Measurements from ENCODE around the gene C10orf90.
"Not testable (repeated sequence)": the region's sequence is repeated elsewhere in the genome, so short reads cannot be mapped to it uniquely, and the experiment has no call there.

The C10orf90 gene

DNA sequence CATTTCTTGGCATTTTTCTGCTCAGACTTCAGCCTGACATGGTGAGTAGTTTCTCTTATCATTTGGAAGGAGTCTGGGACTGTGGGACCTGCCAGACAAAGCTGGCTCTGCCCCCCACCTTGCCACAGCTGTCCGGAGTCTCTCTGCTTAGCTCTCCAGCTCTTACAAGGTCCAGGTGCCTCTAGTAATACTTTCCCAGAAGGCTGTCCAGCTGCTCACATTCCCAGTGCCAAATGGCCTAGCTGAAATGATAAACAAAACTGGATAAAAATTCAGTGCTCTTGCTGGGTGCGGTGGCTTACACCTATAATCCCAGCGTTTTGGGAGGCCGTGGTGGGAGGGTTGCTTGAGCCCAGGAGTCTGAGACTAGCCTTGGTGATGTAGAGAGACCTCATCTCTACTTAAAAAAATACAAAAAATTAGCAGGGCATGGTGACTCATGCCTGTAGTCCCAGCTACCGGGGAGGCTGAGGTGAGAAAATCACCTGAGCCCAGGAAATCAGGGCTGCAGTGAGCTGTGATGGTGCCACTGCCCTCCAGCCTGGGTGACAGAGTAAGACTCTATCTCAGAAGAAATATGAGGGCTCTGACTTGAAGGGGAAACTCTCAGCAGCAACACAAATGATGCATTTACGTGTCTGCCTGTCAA, 86.8 kb downstream of the C10orf90 start:
- DNase-seq: no peak

DNA sequence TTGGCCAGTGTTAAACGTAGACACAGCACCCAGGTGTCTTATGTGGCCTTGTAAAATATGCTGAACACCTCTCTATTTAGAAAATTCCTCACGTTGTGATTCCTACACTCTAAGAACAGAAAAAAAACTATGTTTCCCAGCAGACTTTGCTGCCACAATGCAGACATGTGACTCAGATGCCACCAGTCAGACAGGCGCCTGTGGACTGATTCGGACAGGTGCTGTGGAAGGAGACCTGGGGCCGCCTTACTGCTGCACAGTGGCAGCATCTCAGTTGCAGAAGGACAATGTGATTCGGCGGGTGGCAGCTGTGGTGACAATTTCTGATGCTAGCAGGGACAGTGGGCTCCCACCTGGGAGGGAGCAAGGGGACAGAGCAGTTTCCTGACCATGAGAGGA, 88.8 kb downstream of the C10orf90 start:
- no peak for DNase-seq

DNA sequence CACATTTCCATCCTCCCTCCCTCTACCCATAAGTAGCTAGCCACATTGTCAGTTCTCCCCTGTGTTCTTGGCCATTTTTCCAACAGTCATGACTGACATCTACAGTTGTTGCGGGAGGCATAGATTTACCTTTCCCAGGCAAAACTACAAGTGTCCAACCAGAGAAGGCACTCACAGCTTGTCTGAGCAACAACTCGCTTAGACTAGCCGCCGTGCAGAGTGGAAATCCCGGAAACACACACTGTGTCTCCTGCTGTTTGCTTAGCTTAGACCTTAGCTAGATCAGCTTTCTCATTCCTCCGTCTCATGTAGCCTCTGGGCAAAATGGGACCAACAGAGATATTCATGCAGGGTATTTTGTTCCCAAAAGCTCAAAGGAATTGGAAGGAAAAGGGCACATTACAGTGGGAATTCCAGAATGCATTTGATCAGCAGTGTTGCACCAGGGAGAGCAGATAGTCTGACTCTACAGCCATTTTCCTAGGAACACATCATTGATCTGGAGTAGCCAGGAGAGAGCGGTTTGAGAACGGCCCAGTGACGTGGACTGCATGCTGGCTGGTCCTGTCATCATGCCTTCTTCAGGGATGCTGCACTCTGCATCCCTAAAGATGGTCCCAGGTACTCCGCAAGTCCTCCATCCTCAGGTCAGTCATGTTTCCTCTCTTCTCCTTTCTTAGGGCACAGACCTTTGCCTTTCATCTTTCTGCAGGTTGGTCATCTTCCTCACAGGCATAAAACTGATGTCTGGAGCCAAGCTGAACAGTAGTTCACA, 89.4 kb downstream of the C10orf90 start:
- DNase-seq: no peak

DNA sequence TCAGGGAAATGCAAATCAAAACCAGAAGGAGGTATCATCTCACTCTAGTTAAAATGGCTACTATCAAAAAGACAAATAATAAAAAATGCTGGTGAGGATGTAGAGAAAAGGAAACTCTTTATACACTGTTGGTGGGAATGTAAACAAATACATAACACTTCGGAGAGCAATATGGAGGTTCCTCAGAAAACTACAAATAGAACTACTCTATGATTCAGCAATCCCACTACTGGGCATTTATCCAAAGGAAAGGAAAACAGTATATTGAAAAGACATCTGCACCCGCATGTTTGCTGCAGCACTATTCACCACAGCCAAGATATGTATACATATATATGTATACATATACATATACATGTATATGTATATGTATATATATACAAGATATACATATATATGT, 94.2 kb downstream of the C10orf90 start:
- DNase-seq: no peak

- DNase-seq: peak; percentile 28
Observed at GRCh38 chr10:126570621-126571602, 99.6 kb downstream of the C10orf90 start.

GRCh38 chr10:126570245-126570570, 100.3 kb downstream of the C10orf90 start:
- DNase-seq: no peak

- DNase-seq: no peak
Observed at GRCh38 chr10:126569513-126570244, 100.8 kb downstream of the C10orf90 start.

GRCh38 chr10:126568809-126569385, 101.6 kb downstream of the C10orf90 start:
- no peak for DNase-seq

DNA sequence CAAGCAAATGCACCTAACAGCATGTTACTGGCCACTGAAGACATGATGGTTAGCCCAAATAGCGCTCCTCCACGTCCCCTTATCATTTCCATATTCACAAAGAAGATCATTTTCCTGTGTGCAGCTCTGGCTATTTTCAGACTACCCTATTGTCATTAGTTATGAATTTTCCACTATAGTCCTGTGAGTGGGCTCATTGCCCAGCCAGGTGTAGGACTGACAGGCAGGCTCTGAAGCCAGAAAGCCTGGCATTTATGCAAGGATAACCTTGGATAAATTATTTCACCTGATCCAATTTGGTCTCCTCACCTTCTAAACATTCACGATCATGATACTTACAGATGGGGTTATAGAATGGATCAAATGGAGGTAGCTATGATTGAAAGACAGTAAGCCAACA, 104.6 kb downstream of the C10orf90 start:
- DNase-seq: no peak

DNA sequence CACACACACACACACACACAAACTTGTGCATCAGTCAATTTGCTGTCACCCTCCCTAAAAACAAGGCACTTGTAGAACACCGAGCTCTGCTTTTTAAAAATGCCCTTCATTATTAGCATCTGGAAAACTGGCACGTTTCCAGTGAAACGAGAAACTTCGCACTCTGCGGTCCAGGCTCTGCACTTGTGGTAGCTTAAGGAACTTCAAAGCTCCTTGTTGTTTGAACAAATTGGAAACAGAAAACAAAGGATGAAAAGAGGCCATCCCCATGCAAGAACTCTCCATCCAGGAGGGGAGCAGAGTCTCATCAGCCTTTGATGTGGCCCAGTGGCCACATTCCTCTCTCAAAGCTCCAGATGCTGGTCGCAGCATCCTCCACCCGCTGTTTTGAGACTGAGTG, 105.1 kb downstream of the C10orf90 start:
- no peak for DNase-seq

- DNase-seq: no peak
Observed at GRCh38 chr10:126564326-126564888, 106.1 kb downstream of the C10orf90 start.

- DNase-seq: no peak
Observed at GRCh38 chr10:126563361-126563760, 107.1 kb downstream of the C10orf90 start.

DNA sequence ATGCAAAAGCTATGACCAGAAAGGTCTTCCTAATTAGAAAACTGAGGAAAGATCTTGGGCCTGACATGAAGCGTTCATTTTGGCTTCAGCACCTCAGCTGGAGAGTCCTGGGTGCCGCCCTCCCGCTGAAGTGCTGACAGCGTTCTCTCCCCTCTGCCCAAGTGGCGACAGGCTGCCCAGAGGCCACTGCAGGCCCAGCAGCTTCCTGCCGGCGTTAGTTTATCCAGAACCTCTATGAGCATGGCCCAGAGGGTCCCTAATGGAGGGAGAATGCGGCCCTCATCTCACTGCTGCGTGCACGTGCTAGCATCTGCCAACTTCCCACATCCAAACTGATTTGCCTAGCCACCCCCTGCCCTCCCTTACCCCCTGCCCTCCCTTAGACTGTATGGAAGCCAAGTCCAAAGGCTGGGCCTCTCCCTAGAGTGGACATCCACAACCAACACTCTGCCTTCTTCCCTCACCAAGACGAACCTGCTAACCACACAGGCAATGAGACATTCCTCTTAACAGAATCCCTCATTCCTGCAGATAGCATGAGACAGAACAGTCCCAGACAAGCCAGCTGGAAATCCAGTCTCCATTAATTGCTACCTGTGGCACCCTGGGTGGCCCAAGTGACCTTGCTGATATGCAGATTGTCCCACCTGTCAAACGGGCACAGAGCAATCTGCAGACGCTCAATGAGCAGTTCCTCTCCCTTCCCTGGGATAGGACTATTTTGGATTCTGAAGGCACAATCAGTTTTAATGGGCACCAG, 108.4 kb downstream of the C10orf90 start:
- DNase-seq: no peak

- DNase-seq: no peak
Observed at GRCh38 chr10:126561294-126561920, 109.1 kb downstream of the C10orf90 start.

DNA sequence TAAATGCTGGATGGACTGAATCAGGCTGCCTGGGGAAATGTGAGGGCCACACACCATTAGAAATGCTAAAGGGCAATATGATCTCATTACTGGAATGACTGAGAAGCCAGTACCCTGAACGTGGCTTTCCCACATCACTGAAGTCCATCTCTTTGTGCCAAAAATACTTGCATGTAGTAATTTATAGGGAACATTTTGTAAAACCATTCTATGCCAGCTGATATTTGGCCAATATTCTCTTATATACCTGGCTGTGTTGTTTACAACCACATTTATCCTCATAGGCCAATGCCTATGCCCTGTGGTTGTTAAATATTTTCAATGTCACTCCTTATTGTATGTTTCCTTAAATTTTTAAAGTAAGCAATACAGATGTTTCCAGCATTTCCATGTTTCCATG, 111.6 kb downstream of the C10orf90 start:
- DNase-seq: no peak

GRCh38 chr10:126551202-126551601, 119.3 kb downstream of the C10orf90 start:
- no peak for DNase-seq

GRCh38 chr10:126550586-126550985, 119.9 kb downstream of the C10orf90 start:
- not testable (repeated sequence) for DNase-seq

GRCh38 chr10:126549344-126549743, 121.1 kb downstream of the C10orf90 start:
- DNase-seq: no peak

DNA sequence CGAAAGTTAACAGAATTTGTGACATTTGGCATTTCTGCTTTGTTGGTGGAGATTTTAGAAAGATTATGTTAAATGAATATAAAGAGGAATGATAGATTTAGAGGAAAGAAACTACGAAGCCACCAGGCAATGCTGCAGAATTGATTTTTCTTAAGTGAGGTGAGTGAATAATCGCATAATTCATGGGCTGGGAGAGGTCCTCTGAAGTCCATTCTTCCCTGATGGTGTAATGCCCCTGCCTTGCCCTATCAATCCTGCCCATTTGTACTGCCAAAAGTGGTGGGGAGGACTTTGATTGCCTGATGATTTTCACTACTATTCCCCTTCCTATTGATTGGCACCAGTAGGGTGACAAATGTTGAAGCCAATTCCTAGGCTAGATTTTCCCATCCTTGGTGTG, 125.9 kb downstream of the C10orf90 start:
- DNase-seq: no peak

DNA sequence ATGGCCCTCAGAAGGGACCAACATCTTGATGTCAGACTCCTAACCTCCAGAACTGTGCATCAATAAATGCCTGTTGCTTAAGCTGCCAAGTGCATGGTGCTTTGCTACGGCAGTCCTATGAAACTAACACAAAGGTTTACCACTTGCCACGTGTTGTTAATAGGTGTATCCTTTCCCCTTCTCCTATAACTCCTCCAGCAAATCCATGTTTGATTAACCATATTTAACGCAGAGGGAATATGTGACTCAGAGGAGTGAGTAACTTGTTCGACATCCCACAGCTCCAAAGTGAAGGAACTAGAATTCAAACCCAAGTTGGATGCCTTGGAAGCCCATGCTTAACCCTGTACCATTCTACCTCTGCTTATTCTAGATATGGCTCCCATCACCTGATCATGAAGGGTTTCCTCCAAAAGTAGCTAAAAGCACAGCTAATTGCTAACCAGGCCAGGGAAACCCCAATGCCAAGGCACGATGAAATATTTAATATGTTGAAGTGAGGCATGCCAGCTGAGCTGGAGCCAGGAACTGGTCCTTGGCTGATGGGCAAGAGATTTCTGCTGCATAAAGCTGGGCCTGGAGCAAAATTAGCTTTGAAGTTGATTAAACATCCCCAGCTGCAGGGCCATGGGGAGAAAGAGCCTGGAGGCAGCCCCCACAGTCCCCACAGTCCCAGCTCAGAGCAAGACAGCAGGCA, 131.9 kb downstream of the C10orf90 start:
- no peak for DNase-seq

Measured in RPMI8226 (cell line).